HG03060 (cell line): ENCODE results near the gene FAAP100.

Experiments
- ATAC-seq: cut with Tn5 transposase; IDR thresholded peaks from one replicate; pipeline ENCODE4 v1.9.1; 2021; ENCODE audit warnings: low read depth, moderate number of reproducible peaks; ENCODE audit not compliant: unreplicated experiment

Gene FAAP100

DNA sequence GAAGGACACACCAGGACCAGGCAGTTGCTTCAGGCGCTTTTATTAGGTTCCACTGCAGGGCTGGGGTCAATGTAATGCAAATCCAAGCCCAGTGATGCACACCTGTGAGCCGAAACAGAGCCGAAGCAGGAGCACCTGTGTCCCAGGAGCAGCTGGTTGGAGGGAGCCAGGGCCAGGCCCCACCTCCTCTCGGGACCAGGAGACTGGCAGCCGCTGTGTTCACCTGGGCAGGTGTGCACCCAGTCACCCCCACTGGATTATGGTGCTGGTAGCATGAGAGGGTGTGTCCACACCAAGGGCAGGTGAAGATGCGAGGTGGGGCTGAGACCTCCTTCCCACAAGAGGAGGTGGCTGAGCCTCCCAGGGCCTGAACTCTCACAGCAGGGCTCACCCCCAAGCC is 4.7 kb upstream of the FAAP100 start:
- ATAC-seq = no peak

DNA sequence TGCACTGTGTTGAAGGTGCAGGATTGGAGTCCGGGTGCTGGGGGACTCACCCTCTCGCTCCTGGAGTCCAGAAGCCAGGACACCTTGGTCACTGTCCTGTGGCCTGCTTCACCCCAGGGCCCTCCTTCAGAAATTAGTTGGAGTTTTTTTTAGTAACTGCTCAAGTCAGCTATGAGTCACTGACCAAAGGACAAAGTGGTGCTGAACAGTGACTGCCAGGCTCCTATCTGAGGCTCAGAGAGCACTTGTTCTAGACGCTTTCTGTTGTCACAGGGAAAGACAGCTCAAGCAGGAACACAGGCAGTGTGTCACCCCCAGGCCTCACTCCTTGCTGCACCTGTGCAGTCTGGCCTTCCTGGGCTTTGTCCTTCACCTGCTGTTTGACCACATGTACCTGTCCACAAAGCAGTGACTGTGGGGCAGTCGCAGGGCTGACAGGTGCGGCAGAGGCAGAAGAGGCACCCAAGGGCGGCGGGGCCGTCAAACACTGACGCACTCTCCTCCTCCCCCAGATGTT is 4.1 kb upstream of the FAAP100 start:
- no peak for ATAC-seq

DNA sequence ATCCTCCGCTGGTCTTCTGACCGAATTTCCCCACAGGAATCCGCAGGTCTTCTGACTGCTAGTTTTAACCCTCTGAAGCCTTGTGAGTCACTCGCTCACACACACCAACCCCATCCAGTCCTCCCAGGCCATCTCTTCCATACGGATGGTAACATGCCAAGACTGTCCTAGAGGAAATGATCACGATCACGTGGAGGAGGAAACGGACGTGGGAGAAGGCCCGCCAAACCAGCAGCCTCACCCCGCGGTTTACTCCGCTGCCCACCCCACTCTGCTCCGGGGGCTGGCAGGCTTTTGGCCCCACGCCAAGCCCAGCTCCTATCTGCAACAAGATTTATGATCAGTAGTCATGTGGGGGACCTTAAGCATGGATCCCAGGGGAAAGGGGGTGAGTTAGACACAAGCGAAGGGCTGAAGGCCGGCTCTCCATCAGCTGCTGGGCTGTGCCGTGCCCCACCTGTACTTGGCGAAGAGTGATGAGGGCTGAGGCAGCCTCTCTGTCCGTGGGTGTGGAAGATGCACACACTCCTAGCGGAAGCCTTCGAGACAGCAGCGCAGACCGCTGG is 1.5 kb upstream of the FAAP100 start:
- ATAC-seq = no peak

DNA sequence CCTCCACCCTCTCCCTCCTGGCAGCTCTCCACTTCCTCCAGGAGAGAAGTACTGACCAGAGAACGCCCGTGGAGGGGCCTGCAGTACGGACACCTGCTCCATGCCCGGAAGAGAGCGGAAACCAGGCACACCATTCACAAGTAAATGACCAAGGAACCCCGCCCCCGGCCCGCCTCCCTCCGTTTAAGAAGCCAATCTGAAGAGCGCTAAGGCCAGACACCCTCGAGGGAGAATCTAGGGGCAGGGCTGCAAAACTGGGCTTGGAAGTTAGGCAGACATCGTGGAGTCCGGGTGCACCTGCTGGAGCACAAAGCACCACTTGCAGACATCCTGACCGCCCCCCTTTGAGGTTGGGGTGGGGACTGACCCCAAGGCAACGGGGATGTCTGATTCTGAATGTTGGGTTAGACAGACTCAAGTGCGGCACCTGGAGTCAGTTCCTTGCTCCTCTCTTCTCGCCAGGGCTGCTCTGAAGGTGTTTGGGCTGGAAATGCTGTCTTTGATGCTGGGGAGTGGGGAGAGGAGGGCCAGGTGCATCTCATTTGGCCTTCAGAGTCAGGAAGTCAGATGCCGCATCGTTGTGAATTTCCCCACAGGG is 964 bp upstream of the FAAP100 start:
- ATAC-seq = no peak

DNA sequence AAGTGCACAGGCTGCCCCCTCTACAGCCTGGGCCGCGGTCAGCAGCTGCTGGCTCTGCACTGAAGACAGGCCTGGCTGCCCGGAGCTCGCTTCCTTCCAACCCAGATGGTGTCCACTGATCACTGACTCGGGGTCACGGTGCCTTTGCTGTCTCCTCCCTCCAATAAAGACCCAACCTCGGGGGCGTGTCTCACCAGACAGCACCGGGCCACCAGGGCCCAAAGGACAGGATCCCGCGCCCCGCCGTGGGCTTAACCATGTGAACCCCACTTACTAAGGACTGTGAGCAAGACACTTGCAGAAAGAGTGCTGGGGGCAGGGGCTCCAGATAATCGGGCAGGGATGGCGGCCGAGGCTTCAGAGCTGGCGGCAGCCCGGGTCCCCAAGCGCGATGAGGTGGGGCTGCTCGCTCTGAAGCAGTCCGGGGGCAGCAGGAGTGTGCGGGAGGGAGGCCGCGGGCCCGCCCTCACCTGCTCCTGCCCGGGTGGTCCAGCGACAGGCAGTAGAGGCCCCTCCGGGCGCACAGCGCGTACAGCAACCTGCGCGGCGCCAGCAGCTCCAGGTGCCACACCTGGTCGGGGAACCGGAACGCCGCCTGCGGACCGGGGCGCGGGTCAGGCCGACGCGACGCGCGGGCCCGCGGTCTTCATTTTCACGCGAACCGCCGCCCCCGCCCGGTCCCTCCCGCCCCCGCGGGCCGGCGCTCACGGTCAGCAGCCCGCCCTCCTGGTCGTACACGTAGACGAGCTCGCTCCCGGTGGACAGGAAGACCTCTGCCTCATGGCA is 502 bp downstream of the FAAP100 start:
- no peak for ATAC-seq

DNA sequence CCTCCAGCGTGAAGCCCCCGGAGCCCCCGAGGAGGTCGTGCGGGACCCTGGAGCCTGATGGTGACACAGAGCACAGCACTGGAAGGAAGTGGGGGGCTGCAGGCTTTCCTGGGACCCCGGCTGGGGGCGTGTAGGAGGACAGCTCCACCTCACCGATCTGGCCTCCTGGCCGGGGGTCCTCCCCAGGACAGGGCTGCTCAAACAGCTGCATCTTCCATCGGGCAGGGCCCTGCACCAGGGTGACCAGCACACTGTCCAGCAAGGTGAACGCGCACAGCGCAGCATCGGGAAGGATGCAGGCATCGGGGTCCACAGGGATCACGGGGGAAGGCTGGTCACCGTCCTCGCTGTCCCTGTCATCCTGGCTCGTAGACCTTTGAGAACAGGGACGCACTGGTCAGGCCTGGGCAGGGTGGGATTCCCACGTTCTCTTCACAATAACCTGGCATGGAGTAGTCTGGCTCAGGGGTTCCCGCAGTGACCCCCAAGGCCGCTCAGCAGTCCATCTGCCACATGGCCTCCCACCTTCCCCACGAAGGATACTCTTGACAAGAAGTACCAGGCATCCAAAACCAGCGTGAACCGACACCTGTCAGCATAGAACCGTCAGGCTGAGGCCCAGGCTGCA is 1.2 kb downstream of the FAAP100 start:
- no peak for ATAC-seq

DNA sequence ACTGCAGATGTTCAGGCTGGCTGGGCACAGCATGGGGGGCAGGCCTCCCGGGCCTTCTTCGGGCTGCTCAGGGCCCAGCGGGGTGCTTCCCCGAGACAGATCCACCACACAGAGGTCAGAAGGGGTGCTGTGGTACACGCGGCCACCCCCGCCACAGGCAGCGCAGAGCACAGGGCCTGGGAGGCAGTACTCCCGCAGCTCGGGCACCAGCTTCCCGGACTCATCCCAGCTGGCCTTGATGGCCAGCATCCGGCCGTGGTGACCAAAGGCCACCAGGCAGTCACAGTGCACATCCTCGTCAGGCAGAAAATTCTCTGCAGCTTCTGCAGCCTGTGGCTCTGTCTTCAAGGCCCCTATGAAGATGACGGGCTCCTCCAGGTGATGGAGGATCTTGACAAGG is 1.9 kb downstream of the FAAP100 start:
- ATAC-seq = no peak

DNA sequence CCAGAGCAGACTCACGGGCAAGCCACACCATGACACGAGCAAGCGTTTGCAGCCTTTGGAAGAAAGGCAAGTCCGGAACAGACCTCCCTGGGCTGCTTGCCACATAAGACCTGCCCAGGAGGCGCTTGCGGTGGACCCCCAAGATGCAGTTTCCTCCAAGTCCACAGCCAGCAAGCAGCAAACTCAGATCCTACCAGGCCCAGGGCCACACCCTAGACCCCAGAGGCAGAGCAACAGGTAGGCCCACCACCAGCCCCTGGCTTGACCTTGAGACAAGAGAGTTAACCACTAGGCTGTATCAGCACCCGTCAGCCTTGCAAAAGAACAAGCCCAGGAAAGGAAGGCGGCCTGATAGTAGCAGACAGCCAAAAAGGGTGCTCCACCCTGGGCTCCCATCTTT is 2.3 kb downstream of the FAAP100 start:
- ATAC-seq = no peak

DNA sequence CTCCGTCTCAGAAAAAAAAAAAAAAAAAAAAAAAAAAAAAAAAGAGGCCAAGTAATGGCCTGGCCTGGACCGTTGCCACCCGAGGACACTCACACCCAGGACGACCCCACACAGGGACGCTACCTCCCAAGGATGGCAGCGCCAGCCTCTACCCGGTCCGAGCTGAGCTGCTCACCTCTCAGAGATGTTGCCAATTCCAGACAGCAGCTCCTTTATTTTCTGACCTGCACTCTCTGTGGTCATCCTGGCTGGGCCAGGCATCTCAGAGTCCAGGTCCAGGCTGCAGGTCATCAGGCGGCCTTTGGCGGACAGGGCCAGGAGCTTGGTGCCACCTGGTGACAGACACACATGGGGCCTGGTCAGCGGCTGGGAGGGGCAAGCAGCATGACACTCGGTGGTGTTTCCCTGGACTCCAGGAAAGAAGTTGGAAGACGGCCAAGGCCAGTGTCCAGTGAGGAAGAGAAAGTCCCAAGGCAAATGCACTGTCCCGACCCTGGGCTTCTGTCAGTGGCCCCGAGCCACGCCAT is 3.1 kb downstream of the FAAP100 start:
- ATAC-seq = no peak

DNA sequence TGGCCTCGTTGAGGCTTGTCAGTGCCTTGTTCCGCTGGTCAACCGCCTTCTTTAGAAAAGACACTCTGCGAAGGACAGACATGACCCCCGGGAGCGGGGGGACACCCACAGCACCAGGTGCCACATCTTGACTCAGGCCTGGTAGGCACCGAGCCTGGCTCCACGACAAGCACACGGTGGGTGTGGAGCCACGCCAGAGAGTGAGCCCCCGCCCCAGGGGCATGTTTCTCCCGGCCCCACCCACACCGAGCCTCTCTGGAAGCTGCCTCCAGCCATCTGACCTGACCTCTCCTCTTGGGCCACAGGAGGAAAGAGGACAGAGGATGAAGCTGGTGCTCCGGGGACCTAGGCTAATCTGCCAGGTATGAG is 4.6 kb downstream of the FAAP100 start:
- ATAC-seq = no peak

DNA sequence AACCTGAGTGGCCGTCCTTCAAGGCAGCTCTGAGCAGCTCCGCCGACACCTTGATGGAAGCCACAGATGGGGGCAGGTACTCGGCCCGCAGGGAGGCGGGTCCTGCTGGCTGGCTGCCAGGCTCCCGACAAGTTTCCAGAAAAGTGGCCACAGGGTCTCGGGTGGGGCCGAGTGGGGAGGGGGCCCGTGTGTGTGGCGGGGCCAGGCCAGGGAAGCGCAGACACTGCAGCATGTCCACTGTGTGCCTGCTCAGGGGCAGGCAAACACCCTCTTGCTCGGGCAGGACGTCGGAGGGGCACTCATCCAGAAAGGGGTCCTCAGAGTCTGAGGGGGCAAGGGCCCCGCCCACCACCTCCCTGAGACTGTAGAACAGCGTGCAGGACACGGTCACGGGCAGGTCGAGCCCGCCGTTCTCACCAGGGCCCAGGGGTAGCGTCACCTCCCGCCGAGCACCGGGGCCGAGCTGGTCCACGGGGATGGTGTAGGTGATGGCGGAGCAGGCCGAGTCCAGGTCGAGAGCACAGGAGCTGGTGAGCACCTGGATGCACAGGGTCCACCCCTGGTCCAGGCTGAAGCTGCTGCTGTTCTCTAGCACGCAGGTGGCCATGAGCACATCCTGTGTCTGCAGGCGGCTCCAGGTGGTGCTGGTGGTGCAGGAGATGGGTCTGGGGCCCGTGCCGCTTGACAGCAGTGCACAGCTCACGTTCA is 5.1 kb downstream of the FAAP100 start:
- no peak for ATAC-seq

DNA sequence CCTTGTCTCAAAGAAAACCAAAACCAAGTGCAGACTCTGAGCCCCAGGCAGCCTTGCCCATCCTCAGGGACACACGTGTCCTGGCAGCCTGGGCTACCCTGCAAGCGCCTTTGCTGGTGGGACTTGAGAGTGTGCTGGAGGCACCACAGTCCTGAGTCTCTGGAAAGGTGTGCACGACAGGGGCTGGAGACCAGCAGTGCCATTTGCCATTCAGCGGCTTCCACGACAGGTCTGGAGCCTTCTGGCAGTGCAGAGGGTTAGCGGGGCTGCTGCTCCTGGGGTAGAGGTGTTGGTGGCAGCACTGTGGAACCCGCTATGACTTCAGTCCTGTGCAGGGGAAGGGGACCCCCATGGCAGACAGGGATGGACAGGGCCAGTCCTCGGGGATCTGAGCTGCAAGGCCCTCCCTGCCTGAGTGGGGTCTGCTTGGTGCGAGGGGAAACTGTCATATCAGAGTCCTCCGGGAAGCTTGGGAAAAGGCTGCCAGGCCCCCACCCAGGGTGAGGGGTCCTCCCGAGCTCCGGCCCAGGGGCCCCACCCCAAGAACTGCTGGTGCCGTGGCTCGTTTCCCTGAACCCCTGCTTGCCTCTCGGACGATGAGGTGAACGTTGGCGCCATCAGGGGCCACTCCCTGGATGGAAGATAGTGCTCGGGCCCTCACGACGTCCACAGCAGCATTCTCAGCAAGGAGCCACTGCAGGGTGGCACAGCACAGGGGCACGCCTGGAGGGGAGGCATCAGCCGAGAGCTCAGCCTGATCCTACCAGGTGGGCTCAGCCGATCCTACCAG is 6.8 kb downstream of the FAAP100 start:
- ATAC-seq = no peak

DNA sequence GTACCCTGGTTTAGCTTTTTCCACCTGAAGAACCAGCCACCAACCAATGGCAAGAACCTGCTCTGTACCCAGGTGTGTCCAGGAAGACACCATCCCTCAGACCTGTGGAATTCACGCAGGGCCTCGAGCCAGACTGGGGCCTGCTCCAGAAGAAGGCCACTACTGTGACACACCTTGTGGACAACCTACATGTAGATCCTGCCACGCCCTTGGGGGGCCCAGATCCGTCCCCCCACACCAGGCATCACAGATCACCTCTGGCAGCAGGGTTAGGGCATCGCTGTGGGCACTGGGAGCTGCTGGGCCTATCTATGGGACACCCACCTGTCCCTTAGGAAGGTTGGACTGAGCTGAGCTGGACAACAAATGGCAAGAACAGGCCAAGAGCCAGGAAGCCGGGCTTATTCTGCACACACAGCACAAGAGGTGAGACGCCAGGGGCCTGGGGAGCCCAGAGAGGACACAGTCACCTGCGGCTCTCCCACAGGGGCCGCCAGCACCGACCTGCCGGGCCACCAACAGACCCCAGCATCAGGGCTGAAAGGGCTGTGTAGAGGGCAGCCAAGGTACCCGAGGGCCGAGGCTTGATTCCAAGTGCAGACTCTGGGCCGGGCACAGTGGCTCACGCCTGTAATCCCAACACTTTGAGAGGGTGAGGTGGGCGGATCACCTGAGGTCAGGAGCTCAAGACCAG is 7.7 kb downstream of the FAAP100 start:
- no peak for ATAC-seq

DNA sequence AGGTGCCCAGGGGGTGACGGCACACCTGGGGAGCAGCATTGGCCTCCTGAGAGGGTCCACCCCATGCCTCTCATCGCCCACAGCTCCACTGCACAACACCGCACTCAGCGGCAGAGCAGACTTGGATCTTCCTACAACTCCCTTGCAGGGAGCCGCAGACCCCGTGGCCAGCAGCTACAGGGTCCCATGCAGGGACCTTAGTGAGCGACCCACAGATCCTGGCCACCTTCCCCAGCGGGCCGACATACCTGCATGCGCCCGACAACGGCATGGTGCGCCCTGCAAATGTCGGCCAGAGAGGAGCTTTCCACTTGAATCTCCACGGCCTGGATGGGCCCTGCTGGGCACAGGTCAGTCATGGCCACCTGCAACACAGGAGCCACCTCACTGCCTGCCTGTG is 8.4 kb downstream of the FAAP100 start:
- ATAC-seq = no peak

DNA sequence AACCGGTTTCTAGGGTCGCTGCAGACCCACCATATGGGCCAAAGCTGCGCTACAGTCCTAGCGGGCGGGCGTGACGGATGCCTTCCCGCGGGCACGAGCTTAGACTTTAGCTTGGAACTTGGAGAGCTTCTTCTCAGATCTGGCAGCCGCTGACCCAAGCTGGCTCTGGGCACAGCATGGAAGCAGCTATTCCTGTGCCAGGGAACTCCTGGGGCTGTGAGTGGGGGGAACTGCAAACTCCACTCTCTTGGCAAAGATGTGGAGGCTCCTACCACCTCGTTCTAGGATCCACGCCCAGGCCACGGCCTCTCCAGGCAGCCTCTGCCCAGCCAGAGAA is 8.8 kb downstream of the FAAP100 start:
- no peak for ATAC-seq

DNA sequence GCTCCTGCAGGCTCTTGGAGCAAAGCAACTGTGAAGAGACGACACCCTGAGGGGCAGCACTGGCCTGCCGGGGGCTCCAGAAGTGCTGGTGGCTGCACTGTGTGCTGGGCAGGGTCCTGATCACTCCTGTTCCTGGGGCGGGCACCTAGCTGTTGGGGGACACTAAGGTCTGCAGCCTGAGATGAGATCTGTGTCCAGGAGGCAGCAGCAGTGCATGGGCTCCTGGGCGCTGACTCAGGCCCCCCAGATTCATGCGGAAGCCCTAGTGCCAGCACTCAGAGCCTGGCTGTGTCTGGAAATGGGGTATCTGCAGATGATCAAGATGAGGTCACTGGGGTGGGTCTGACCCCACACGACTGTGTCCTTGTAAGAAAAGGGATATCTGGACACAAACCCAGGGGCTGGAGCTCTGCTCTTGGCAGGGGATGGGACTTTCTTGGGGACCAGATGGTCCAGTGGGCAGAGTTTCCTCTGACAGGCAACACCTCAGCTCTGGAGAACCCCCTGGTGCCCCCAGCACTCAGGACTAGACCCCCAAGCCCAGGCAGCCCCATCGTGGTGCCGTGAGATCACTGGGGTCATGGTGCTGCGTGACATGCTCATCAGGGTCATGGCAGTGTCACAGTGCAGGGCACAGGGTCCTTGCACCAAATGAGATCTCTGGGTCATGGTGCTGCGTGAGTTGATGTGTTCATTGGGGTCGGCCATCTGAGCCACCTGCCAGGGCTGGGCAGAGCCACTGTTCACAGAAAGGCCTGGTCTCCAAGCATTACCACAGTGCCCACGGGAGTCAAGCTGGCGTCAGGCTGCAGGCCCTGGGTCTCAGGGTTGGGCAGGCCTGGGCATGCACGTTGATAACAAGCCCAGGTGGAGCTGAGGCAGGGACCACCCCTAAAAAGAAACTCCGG is 9.5 kb downstream of the FAAP100 start:
- ATAC-seq = no peak

DNA sequence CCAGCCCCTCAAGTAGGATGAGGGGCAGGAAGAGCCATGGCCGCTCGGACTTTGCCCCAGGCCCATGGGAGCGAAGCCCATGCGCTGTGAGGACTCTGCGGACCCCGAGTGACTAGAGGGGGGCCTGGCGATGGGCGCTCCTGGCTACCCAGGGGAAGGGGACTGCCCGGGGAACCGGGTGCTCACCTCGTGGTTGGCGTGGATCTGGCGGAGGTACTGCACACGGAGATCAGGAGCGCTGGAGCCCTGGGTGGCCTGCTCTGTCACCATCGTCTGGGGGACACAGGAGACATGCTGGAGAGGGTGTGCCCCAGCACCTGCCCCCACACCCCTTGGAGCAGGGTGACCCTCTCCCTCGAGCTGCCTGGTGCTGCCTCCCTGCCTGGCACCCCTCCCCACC is 11.0 kb downstream of the FAAP100 start:
- ATAC-seq = no peak

DNA sequence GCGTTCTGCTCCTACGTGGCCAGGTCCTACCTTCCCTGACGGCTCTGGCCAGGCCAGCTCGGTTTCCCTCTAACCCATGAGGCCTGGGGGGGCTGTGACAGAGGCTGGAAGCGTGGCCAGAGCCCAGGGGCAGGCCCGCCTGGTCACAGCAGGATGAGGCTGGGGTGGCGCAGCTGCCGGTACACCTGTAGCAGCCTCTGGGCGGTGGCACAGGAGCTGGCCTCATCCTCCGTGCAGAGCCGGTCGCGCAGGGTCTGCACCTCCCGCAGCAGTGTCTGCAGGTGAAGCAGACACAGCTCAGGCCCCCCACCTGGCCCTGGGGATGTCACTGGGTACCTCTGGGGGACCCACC is 11.5 kb downstream of the FAAP100 start:
- no peak for ATAC-seq
